Left forelimb (tissue), 1 donor: ENCODE results near the gene RINL.

Experiments
- DNase-seq: peaks from one replicate; pipeline ENCODE4 v3.0.0-alpha.2; 2018; ENCODE audit warnings: low spot score

RINL gene

GRCh38 chr19:38849147-38849859 lies 28.8 kb downstream of the RINL start:
- DNase-seq = peak; percentile 98

GRCh38 chr19:38848299-38849146 lies 29.6 kb downstream of the RINL start:
- no peak for DNase-seq

- DNase-seq = no peak
Observed at GRCh38 chr19:38846097-38846496, 32.0 kb downstream of the RINL start.

GRCh38 chr19:38845374-38846024 lies 32.6 kb downstream of the RINL start:
- DNase-seq = no peak

- no peak for DNase-seq
Observed at GRCh38 chr19:38844093-38844686, 33.9 kb downstream of the RINL start.

GRCh38 chr19:38843175-38843758 lies 34.8 kb downstream of the RINL start:
- DNase-seq = no peak

- no peak for DNase-seq
Observed at GRCh38 chr19:38842439-38843174, 35.5 kb downstream of the RINL start.

- DNase-seq = no peak
Observed at GRCh38 chr19:38841787-38842438, 36.2 kb downstream of the RINL start.

GRCh38 chr19:38841180-38841766 lies 36.8 kb downstream of the RINL start:
- no peak for DNase-seq

- no peak for DNase-seq
Observed at GRCh38 chr19:38840583-38840968, 37.5 kb downstream of the RINL start.

- DNase-seq = no peak
Observed at GRCh38 chr19:38839816-38840582, 38.1 kb downstream of the RINL start.

- DNase-seq = no peak
Observed at GRCh38 chr19:38838986-38839761, 38.9 kb downstream of the RINL start.

- no peak for DNase-seq
Observed at GRCh38 chr19:38838208-38838985, 39.7 kb downstream of the RINL start.

- DNase-seq = no peak
Observed at GRCh38 chr19:38837656-38838121, 40.4 kb downstream of the RINL start.

- no peak for DNase-seq
Observed at GRCh38 chr19:38836983-38837626, 41.0 kb downstream of the RINL start.

- DNase-seq = no peak
Observed at GRCh38 chr19:38836159-38836982, 41.7 kb downstream of the RINL start.

GRCh38 chr19:38834590-38834989 lies 43.5 kb downstream of the RINL start:
- no peak for DNase-seq
